Stimulated activated CD4-positive, alpha-beta T cell treated with anti-CD3 and anti-CD28 coated beads, TNF-alpha, amount 100 ng/mL, for 24 hours (primary cell): Measurements from ENCODE around the gene MRPS35.

Source experiments
- DNase-seq, 3 experiments: peaks; one replicate each; pipeline ENCODE4 v3.0.0-alpha.2; 2020; ENCODE audit warnings: low read depth in 3 of 3

The MRPS35 gene

GRCh38 chr12:27772328-27773049, 61.9 kb downstream of the MRPS35 start:
- DNase-seq, result no peak

GRCh38 chr12:27777141-27777540, 66.5 kb downstream of the MRPS35 start:
- DNase-seq, result no peak

GRCh38 chr12:27778206-27778605, 67.6 kb downstream of the MRPS35 start:
- DNase-seq, result no peak

GRCh38 chr12:27779416-27779919, 68.8 kb downstream of the MRPS35 start:
- DNase-seq, result no peak

GRCh38 chr12:27779920-27780611, 69.4 kb downstream of the MRPS35 start, which contains the start of the genes KLHL42 and MANSC4:
Gene KLHL42, plus strand, starts transcription at chr12:27780233. Its CDS starts 98 bp downstream, at chr12:27780331.
Gene MANSC4, minus strand, starts transcription at chr12:27780236. Its CDS starts 8,960 bp downstream, at chr12:27771276.
- DNase-seq, result peak; percentile 23 to 54 (median 40)

GRCh38 chr12:27780612-27781408, 70.2 kb downstream of the MRPS35 start:
- peak in 1 of 3 experiments; percentile 16 for DNase-seq

GRCh38 chr12:27781680-27782079, 71.0 kb downstream of the MRPS35 start:
- DNase-seq, result no peak

- DNase-seq, result no peak
Observed at GRCh38 chr12:27782481-27782880, 71.8 kb downstream of the MRPS35 start.

GRCh38 chr12:27785882-27786570, 75.4 kb downstream of the MRPS35 start:
- no peak for DNase-seq

- no peak for DNase-seq
Observed at GRCh38 chr12:27787559-27787958, 76.9 kb downstream of the MRPS35 start.

GRCh38 chr12:27790179-27790578, 79.5 kb downstream of the MRPS35 start:
- no peak for DNase-seq

GRCh38 chr12:27794818-27795584, 84.4 kb downstream of the MRPS35 start:
- DNase-seq, result no peak

- no peak for DNase-seq
Observed at GRCh38 chr12:27796128-27796527, 85.5 kb downstream of the MRPS35 start.

- DNase-seq, result no peak
Observed at GRCh38 chr12:27797301-27798025, 86.8 kb downstream of the MRPS35 start.

- no peak for DNase-seq
Observed at GRCh38 chr12:27800819-27801218, 90.2 kb downstream of the MRPS35 start.

- no peak for DNase-seq
Observed at GRCh38 chr12:27801630-27802029, 91.0 kb downstream of the MRPS35 start.

GRCh38 chr12:27802511-27802910, 91.9 kb downstream of the MRPS35 start:
- no peak for DNase-seq

GRCh38 chr12:27802936-27803335, 92.3 kb downstream of the MRPS35 start:
- no peak for DNase-seq

- DNase-seq, result no peak
Observed at GRCh38 chr12:27805238-27805637, 94.6 kb downstream of the MRPS35 start.
